ENCODE data around the gene RAI1.

The RAI1 gene

GRCh38 chr17:17719199-17719940, 38.1 kb downstream of the RAI1 start:
- no peak for DNase-seq (ENCODE audit: low read depth, low spot score)

- no peak for DNase-seq (ENCODE audit: low read depth, low spot score)
Measured at GRCh38 chr17:17719966-17720543, 38.8 kb downstream of the RAI1 start.

GRCh38 chr17:17721140-17721668, 39.9 kb downstream of the RAI1 start:
- no peak for DNase-seq (ENCODE audit: low read depth, low spot score)

- DNase-seq (ENCODE audit: low read depth, low spot score), result no peak
Measured at GRCh38 chr17:17722081-17722905, 41.0 kb downstream of the RAI1 start.

- no peak for DNase-seq (ENCODE audit: low read depth, low spot score)
Measured at GRCh38 chr17:17722906-17723353, 41.7 kb downstream of the RAI1 start.

- DNase-seq (ENCODE audit: low read depth, low spot score), result no peak
Measured at GRCh38 chr17:17723354-17724261, 42.4 kb downstream of the RAI1 start.

GRCh38 chr17:17724307-17725010, 43.2 kb downstream of the RAI1 start:
- no peak for DNase-seq (ENCODE audit: low read depth, low spot score)

- DNase-seq (ENCODE audit: low read depth, low spot score), result no peak
Measured at GRCh38 chr17:17725011-17725751, 43.9 kb downstream of the RAI1 start.

GRCh38 chr17:17725752-17726457, 44.6 kb downstream of the RAI1 start:
- DNase-seq (ENCODE audit: low read depth, low spot score), result no peak

GRCh38 chr17:17726458-17727060, 45.3 kb downstream of the RAI1 start:
- no peak for DNase-seq (ENCODE audit: low read depth, low spot score)

- DNase-seq (ENCODE audit: low read depth, low spot score), result no peak
Measured at GRCh38 chr17:17727111-17727659, 45.9 kb downstream of the RAI1 start.

GRCh38 chr17:17728146-17728545, 46.9 kb downstream of the RAI1 start:
- DNase-seq (ENCODE audit: low read depth, low spot score), result no peak

GRCh38 chr17:17728550-17729251, 47.4 kb downstream of the RAI1 start:
- DNase-seq (ENCODE audit: low read depth, low spot score), result no peak

- no peak for DNase-seq (ENCODE audit: low read depth, low spot score)
Measured at GRCh38 chr17:17729620-17730249, 48.5 kb downstream of the RAI1 start.

- no peak for DNase-seq (ENCODE audit: low read depth, low spot score)
Measured at GRCh38 chr17:17730250-17730935, 49.1 kb downstream of the RAI1 start.

- no peak for DNase-seq (ENCODE audit: low read depth, low spot score)
Measured at GRCh38 chr17:17732444-17732843, 51.2 kb downstream of the RAI1 start.

Measured in iPS DF 19.7 (cell line).